ENCODE results near the gene DUSP28. TPM values are rescaled to one million over a fixed set of nuclear protein-coding genes. Genes with fewer than 3 reads are reported as not detected.

Gene DUSP28
- total RNA-seq, 4 donors from 2014 or later, result 5.5 to 8.1 (median 7.4) TPM

DNA sequence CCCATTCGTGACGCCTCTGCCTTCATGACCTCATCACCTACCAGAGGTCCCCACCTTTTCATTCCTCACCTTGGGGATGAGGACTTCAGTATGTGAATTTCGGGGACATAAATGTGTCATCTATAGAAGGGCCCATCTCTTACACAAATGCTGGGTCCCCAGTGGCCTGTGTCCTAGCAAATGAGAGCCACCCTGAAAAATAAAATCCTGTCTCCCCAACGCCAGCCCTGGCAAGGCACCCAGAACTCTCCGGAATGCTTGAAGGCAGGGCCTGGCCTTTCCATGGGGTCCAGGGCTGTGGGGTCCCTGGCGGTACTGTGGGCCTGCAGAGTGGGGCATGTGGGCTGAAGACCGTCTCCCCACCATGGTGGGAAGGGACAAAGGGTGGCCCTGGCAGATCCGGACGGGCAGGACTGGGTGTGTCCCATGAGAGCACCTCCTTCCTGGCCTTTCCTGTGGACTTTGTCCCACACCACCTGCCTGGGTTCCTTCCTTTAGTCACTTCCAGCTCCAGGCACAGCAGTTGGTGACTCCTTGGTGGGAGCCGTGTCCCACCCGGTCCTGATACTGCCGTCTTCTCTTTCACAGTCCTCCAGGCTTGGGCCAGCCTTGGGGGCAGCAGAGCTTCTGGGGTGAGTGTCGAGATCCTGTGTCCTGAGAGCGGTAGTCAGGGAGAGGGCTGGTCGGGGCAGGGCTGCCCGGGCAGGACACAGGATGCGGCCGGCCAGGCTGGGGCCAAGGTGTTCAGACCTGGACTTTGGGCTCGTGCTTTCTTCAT, 45.0 kb downstream of the DUSP28 start:
- DNase-seq (ENCODE audit: low spot score in 2 of 2), result peak in 1 of 2 donors; percentile 74
- H3K4me3 ChIP-seq (ENCODE audit: low read depth, poor library complexity, severe bottlenecking), result no peak overlapping the region
- intact Hi-C loops (cut with DNase I; ENCODE audit: low total_unique reads), result no loop called here
- TF ChIP-seq POLR2A (IDR thresholded peaks at IDR 0.05), result no peak
- TF ChIP-seq, protein P1, sequence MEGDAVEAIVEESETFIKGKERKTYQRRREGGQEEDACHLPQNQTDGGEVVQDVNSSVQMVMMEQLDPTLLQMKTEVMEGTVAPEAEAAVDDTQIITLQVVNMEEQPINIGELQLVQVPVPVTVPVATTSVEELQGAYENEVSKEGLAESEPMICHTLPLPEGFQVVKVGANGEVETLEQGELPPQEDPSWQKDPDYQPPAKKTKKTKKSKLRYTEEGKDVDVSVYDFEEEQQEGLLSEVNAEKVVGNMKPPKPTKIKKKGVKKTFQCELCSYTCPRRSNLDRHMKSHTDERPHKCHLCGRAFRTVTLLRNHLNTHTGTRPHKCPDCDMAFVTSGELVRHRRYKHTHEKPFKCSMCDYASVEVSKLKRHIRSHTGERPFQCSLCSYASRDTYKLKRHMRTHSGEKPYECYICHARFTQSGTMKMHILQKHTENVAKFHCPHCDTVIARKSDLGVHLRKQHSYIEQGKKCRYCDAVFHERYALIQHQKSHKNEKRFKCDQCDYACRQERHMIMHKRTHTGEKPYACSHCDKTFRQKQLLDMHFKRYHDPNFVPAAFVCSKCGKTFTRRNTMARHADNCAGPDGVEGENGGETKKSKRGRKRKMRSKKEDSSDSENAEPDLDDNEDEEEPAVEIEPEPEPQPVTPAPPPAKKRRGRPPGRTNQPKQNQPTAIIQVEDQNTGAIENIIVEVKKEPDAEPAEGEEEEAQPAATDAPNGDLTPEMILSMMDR (IDR thresholded peaks at IDR 0.05), result no peak
- WGBS, 2 donors, result 80 to 85% methylated on average over 19 of the region's 19 CpGs

DNA sequence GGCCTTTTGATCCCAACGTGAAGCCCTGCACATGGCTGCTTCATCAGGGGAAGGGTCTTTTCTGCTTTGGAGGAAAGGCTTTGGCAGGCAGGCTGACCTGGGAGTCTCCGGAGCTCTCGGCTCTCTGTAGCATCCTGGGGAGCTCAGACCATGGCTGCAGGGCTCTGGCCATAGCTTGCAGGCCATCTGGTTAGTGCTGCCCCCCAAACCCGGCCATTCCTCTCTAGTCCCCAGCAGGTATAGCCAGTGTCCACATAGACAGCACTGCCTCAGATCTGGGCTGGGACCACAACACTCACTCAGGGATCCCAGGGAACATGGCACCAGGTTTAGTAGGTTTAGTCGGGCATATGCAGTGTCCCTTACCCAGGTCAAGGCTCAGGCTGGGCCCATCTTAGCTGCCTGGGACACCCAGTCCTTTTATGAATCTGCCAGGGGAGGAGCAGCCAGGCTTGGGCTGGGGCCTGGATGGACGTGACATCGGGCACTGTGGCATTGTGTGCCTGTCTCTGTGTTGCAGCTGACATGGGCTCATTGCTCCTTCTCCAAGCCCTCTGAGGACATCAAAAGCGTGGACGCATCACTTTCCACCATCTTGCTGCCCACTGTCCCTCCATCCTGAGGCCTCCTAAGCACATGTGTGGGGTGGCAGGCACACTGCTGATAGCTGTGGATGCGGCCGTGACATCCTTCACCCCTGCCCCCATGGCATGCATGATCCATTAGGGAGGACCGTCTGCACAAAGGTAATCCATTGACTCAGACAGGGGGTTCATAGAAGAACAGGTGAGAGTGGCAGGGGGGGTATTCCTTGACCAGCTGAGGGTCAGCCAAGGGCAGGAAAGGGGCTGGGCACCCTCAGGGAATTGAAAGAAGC, 45.9 kb downstream of the DUSP28 start:
- intact Hi-C loops (cut with DNase I; ENCODE audit: low total_unique reads), result no loop called here
- no peak overlapping the region for H3K4me3 ChIP-seq (ENCODE audit: low read depth, poor library complexity, severe bottlenecking)
- WGBS, 2 donors, result 83 to 91% methylated on average over 12 of the region's 12 CpGs
- no peak for TF ChIP-seq POLR2A (IDR thresholded peaks at IDR 0.05)
- TF ChIP-seq, protein P1 (IDR thresholded peaks at IDR 0.05), result no peak
- peak in 1 of 2 donors; percentile 78 for DNase-seq (ENCODE audit: low spot score in 2 of 2)

DNA sequence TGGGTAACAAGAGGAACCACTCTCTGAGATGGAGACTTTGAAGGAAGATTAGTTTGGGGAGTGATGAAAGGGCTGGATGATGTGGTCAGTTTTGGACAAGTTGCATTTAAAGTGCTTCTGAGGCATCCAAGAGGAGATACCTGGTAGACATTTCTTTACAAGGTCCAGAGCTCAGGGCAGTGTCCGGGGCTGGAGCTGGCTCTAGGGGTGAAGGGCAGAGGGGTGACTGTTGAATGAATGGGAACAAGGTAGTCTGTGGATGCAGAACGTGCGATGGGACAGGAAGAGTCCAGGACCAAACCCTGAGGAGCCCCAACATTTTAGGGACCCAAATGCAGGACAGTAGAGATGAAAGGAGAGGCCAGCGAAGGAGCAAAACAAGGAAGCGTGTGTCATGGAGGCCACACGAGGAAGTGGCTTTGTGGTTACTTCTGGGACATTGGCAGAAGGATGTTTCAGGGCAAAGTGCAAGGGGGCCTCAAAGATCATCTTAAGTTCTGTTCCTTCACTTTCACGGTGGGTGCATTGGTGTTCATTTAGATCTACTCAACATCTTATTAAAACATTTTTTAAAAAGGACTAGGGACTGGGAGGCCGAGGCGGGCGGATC, 51.5 kb downstream of the DUSP28 start:
- WGBS, 2 donors, result 89 to 93% methylated on average over 10 of the region's 10 CpGs
- peak in 1 of 2 donors; percentile 61 for DNase-seq (ENCODE audit: low spot score in 2 of 2)
- no peak overlapping the region for H3K4me3 ChIP-seq (ENCODE audit: low read depth, poor library complexity, severe bottlenecking)
- TF ChIP-seq, protein P1 (IDR thresholded peaks at IDR 0.05), result no peak
- no peak for TF ChIP-seq POLR2A (IDR thresholded peaks at IDR 0.05)
- intact Hi-C loops (cut with DNase I; ENCODE audit: low total_unique reads), result no loop called here

Other genes starting within 250 kb of the DUSP28 start
- gene GPC1, start 124.7 kb upstream of the DUSP28 start, total RNA-seq, result 100 to 1,000 TPM in 3 of 4 donors, 10 to 100 TPM in 1; 87.6 to 145 (median 114) TPM
- 10 to 100 TPM; 18.0 to 22.7 (median 21.1) TPM for gene ANKMY1, start 2.4 kb upstream of the DUSP28 start, total RNA-seq
- gene RNPEPL1, start 8.1 kb downstream of the DUSP28 start, total RNA-seq, result 10 to 100 TPM; 76.1 to 99.9 (median 78.6) TPM
- gene CAPN10, start 26.4 kb downstream of the DUSP28 start, total RNA-seq, result 10 to 100 TPM; 25.6 to 38.0 (median 28.4) TPM
- gene GPR35, start 65.1 kb downstream of the DUSP28 start, total RNA-seq, result 1 to 10 TPM; 1.2 to 2.8 (median 2.4) TPM
- not detected for gene AQP12B, start 122.5 kb downstream of the DUSP28 start, total RNA-seq
- not detected for gene AQP12A, start 131.5 kb downstream of the DUSP28 start, total RNA-seq